ENCODE data around the gene MAG. TPM values are rescaled to one million over a fixed set of nuclear protein-coding genes. Genes with fewer than 3 reads are reported as not detected.

MAG gene
- total and polyA plus RNA-seq, 2 of the 13 experiments (the other 11 are each of a cell fraction or from before 2014, with no cell fraction given) = 0.20 to 1.3 TPM

DNA sequence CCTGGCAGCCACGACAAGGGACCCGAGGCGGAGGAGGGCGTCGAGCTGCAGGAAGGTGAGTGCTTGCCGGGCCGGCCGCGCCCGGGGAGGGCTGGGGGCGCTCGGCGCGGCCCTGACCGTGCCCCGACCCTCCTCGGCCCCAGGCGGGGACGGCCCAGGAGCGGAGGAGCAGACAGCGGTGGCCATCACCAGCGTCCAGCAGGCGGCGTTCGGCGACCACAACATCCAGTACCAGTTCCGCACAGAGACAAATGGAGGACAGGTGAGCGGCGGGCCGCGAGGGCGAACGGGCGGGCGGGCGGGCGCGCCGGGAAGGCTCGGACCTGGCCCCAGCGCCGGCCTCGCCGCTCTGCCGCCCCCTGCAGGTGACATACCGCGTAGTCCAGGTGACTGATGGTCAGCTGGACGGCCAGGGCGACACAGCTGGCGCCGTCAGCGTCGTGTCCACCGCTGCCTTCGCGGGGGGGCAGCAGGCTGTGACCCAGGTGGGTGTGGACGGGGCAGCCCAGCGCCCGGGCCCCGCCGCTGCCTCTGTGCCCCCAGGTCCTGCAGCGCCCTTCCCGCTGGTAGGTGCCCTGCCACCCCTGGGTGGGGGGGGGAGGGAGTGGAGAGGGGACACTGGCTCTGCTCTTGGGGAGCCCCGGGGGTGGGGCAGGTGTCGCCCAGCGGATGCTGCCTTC is 22.4 kb upstream of the MAG start (continued):
- TF ChIP-seq KDM2A (CRISPR knock-in tag; IDR thresholded peaks at IDR 0.05; ENCODE audit: borderline replicate concordance, low read depth) (peak; percentile 80; the same call in 1 of the 2 replicates), ZNF501 (CRISPR knock-in tag; IDR thresholded peaks at IDR 0.05) (peak; percentile 70; the same call in 1 of the 2 replicates), AHDC1 (CRISPR knock-in tag; IDR thresholded peaks at IDR 0.05; ENCODE audit: borderline replicate concordance) (no peak), ARNTL (CRISPR knock-in tag; IDR thresholded peaks at IDR 0.05) (0 out of 2 replicates have a peak, but pooled peaks have one; percentile 45), MED1 (CRISPR knock-in tag; IDR thresholded peaks at IDR 0.05) (peak; percentile 63), CCAR2 (optimal IDR thresholded peaks at IDR 0.05; ENCODE audit: low read depth, low read length) (no peak), ZNF788 (CRISPR knock-in tag; IDR thresholded peaks at IDR 0.05; ENCODE audit: borderline replicate concordance) (no peak), SIN3A (IDR thresholded peaks at IDR 0.05; ENCODE audit: borderline replicate concordance, low read depth, low read length) (peak; percentile 82; the same call in 1 of the 2 replicates), ZNF777 (CRISPR knock-in tag; IDR thresholded peaks at IDR 0.05) (peak; percentile 81), ZNF629 (CRISPR knock-in tag; conservative IDR thresholded peaks at IDR 0.05) (no peak), ZNF772 (CRISPR knock-in tag; IDR thresholded peaks at IDR 0.05) (0 out of 2 replicates have a peak, but pooled peaks have one; percentile 45), ZNF709 (CRISPR knock-in tag; IDR thresholded peaks at IDR 0.05) (peak; percentile 18; the same call in 1 of the 2 replicates), KDM3A (CRISPR knock-in tag; IDR thresholded peaks at IDR 0.05; ENCODE audit: low read depth) (0 out of 2 replicates have a peak, but pooled peaks have one; percentile 49), ZNF567 (CRISPR knock-in tag; IDR thresholded peaks at IDR 0.05; ENCODE audit: borderline replicate concordance) (0 out of 2 replicates have a peak, but pooled peaks have one; percentile 70)
- TF ChIP-seq, protein P1, sequence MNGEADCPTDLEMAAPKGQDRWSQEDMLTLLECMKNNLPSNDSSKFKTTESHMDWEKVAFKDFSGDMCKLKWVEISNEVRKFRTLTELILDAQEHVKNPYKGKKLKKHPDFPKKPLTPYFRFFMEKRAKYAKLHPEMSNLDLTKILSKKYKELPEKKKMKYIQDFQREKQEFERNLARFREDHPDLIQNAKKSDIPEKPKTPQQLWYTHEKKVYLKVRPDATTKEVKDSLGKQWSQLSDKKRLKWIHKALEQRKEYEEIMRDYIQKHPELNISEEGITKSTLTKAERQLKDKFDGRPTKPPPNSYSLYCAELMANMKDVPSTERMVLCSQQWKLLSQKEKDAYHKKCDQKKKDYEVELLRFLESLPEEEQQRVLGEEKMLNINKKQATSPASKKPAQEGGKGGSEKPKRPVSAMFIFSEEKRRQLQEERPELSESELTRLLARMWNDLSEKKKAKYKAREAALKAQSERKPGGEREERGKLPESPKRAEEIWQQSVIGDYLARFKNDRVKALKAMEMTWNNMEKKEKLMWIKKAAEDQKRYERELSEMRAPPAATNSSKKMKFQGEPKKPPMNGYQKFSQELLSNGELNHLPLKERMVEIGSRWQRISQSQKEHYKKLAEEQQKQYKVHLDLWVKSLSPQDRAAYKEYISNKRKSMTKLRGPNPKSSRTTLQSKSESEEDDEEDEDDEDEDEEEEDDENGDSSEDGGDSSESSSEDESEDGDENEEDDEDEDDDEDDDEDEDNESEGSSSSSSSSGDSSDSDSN (CRISPR knock-in tag; IDR thresholded peaks at IDR 0.05) = peak; percentile 91
- TF ChIP-seq, protein P2, sequence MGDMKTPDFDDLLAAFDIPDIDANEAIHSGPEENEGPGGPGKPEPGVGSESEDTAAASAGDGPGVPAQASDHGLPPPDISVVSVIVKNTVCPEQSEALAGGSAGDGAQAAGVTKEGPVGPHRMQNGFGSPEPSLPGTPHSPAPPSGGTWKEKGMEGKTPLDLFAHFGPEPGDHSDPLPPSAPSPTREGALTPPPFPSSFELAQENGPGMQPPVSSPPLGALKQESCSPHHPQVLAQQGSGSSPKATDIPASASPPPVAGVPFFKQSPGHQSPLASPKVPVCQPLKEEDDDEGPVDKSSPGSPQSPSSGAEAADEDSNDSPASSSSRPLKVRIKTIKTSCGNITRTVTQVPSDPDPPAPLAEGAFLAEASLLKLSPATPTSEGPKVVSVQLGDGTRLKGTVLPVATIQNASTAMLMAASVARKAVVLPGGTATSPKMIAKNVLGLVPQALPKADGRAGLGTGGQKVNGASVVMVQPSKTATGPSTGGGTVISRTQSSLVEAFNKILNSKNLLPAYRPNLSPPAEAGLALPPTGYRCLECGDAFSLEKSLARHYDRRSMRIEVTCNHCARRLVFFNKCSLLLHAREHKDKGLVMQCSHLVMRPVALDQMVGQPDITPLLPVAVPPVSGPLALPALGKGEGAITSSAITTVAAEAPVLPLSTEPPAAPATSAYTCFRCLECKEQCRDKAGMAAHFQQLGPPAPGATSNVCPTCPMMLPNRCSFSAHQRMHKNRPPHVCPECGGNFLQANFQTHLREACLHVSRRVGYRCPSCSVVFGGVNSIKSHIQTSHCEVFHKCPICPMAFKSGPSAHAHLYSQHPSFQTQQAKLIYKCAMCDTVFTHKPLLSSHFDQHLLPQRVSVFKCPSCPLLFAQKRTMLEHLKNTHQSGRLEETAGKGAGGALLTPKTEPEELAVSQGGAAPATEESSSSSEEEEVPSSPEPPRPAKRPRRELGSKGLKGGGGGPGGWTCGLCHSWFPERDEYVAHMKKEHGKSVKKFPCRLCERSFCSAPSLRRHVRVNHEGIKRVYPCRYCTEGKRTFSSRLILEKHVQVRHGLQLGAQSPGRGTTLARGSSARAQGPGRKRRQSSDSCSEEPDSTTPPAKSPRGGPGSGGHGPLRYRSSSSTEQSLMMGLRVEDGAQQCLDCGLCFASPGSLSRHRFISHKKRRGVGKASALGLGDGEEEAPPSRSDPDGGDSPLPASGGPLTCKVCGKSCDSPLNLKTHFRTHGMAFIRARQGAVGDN (CRISPR knock-in tag; IDR thresholded peaks at IDR 0.05) = peak; percentile 77
